ENCODE results near the gene TRIM17.

The TRIM17 gene

GRCh38 chr1:228376651-228377631 is 39.7 kb downstream of the TRIM17 start:
- no peak for DNase-seq

GRCh38 chr1:228376262-228376628 is 40.4 kb downstream of the TRIM17 start:
- no peak for DNase-seq

GRCh38 chr1:228375578-228376261 is 40.9 kb downstream of the TRIM17 start:
- DNase-seq, result no peak

GRCh38 chr1:228374711-228375577 is 41.7 kb downstream of the TRIM17 start:
- no peak for DNase-seq

GRCh38 chr1:228373681-228374571 is 42.7 kb downstream of the TRIM17 start:
- DNase-seq, result no peak

GRCh38 chr1:228373004-228373680 is 43.5 kb downstream of the TRIM17 start:
- no peak for DNase-seq

GRCh38 chr1:228372183-228373003 is 44.3 kb downstream of the TRIM17 start:
- no peak for DNase-seq

- no peak for DNase-seq
Observed at GRCh38 chr1:228371741-228372182, 44.9 kb downstream of the TRIM17 start.

GRCh38 chr1:228370941-228371740 is 45.5 kb downstream of the TRIM17 start:
- DNase-seq, result peak; percentile 24

GRCh38 chr1:228370439-228370940 is 46.2 kb downstream of the TRIM17 start:
- no peak for DNase-seq

- no peak for DNase-seq
Observed at GRCh38 chr1:228369608-228370438, 46.8 kb downstream of the TRIM17 start.

GRCh38 chr1:228368801-228369607 is 47.7 kb downstream of the TRIM17 start:
- no peak for DNase-seq

- no peak for DNase-seq
Observed at GRCh38 chr1:228367798-228368791, 48.6 kb downstream of the TRIM17 start.

GRCh38 chr1:228366866-228367741 is 49.6 kb downstream of the TRIM17 start:
- no peak for DNase-seq
